ENCODE data around the gene AFTPH.

DNA sequence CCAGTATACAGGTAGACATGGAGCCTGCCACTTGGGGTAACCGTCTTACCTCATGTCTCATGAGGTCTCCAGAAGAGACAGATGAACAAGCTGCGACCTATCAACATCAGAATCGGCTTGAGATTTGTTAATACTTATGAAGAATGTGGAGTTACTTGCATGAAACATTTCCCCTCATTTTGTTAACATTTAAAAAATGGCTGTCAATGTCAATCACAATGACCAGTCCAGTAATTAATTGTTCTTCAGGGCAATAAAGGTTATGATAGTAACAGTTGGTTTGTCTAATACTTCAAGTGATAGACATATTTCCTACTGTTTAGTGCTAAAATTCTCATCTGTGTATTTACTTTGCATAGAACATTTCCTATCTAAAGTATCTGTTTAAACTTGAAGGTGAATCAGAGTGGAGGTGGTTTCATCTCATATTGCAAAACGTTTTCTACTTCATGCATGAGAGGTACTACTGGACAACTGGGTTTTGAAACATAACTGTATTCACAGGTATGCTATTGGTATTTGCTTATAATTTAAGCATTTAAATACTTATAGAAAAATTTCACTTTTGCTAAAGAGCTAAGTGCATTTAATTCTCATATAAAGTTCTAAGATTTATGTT lies 114.5 kb downstream of the AFTPH start:
- TF ChIP-seq, protein P1, sequence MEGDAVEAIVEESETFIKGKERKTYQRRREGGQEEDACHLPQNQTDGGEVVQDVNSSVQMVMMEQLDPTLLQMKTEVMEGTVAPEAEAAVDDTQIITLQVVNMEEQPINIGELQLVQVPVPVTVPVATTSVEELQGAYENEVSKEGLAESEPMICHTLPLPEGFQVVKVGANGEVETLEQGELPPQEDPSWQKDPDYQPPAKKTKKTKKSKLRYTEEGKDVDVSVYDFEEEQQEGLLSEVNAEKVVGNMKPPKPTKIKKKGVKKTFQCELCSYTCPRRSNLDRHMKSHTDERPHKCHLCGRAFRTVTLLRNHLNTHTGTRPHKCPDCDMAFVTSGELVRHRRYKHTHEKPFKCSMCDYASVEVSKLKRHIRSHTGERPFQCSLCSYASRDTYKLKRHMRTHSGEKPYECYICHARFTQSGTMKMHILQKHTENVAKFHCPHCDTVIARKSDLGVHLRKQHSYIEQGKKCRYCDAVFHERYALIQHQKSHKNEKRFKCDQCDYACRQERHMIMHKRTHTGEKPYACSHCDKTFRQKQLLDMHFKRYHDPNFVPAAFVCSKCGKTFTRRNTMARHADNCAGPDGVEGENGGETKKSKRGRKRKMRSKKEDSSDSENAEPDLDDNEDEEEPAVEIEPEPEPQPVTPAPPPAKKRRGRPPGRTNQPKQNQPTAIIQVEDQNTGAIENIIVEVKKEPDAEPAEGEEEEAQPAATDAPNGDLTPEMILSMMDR (IDR thresholded peaks at IDR 0.05) = no peak
- TF ChIP-seq POLR2A (IDR thresholded peaks at IDR 0.05) = no peak
